Stimulated activated CD8-positive, alpha-beta memory T cell treated with anti-CD3 and anti-CD28 coated beads, Interleukin-7, amount 100 ng/mL, for 48 hours (primary cell): Measurements from ENCODE around the gene MAPK1.
"Not testable (repeated sequence)": the region's sequence is repeated elsewhere in the genome, so short reads cannot be mapped to it uniquely, and the experiment has no call there.

Experiments used
- DNase-seq, 2 donors: peaks; one replicate each; pipeline ENCODE4 v3.0.0-alpha.2; 2020; ENCODE audit warnings: low read depth in 1 of 2; ENCODE audit errors: extremely low read depth in 1 of 2

Gene MAPK1

GRCh38 chr22:21823740-21824444, 43.6 kb downstream of the MAPK1 start:
- no peak for DNase-seq

DNA sequence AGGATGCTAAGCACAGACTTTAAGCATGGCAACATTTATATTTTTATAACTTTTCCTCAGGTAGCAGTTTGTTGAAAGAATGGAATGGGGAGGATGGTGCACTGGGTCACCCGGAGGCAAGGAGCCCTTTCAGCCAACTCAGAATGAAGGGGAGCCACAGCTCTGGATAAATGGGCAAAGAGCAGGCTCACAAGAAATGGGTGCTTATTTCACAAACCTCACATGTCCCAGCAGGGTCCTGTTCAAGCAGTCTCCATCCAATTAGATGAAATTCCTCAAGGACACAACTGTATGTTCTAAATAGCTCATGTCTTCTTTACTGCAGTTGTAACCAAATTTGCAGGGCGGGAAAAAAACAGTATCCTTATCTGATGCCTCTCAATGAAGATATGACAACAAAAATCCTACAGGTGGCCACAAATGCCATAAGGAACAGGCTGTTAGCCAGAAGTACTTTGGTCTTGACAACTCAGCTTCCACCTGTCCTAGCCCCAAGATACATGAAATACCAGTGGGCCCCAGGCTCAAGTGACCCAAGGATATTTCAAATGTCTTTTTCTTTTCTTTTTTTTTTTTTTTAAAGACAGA, 48.2 kb downstream of the MAPK1 start:
- no peak for DNase-seq

- no peak for DNase-seq
Observed at GRCh38 chr22:21818487-21819182, 48.8 kb downstream of the MAPK1 start.

GRCh38 chr22:21817497-21817853, 50.0 kb downstream of the MAPK1 start:
- DNase-seq, result not testable (repeated sequence)

DNA sequence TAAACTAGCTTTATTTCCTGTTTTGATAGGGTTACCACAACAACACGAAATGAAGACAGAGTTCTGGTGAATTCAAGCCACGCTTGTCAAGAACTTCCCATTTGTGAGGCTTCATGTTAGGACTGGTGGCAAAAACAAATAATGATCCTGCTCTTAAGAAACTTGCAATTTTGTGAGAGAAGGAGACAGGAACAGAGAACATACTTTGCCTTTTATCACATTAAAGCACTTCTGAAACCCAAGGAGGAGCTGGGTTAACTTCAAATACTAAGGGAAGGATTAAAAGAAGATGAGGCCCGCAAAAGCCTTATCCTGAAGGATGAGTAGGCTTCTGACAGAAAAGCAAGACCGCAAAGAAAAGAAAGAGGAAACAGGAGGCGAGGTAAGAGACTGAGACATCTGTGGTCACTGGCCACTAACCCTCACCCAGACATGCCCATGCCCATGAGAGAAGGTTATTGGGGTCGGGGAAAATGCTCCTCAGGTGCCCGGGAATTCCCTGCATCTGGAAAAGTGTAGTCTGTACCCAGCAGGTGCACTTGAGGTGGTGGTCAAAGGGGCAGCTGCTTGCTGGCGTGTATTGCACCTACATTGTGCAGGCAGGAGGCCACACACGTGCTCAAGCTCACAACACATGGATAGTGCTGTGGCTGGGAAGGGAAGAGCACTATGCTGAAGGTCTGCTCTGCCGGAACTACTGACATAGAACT, 50.5 kb downstream of the MAPK1 start:
- DNase-seq, result no peak

GRCh38 chr22:21816472-21816786, 51.0 kb downstream of the MAPK1 start:
- no peak for DNase-seq

GRCh38 chr22:21815958-21816357, 51.5 kb downstream of the MAPK1 start:
- DNase-seq, result no peak

DNA sequence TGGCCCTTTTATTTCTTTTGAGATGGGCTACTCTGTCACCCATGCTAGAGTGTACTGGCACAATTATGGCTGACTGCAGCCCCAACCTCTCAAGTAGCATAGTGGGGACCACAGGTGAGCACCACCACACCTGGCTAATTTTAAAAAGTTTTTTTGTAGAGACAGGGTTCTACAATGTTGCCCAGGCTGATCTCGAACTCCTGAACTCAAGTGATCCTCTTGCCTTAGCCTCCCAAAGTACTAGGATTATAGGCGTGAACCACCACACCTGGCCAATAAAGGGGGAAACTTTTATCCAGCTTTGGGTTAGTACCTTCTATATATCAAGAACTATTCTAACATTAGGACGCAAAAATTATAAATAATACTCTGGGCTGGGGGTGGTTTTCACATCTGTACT, 52.1 kb downstream of the MAPK1 start:
- DNase-seq, result no peak

DNA sequence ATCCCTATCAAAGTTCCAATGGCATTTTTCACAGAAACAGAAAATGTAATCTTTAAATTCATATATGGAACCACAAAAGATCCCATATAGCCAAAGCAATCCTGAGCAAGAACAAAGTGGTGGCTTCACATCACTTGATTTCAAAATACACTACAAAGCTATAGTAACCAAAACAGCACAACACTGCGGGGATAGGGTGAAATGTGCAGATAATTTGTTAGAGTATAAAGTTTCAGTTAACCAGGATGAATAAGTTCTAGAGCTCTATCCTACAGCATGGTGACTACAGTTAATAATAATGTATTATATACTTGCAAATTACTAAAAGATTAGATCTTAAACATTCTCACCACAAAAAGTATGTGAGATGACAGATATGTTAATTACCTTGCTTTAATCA, 55.5 kb downstream of the MAPK1 start:
- no peak for DNase-seq

DNA sequence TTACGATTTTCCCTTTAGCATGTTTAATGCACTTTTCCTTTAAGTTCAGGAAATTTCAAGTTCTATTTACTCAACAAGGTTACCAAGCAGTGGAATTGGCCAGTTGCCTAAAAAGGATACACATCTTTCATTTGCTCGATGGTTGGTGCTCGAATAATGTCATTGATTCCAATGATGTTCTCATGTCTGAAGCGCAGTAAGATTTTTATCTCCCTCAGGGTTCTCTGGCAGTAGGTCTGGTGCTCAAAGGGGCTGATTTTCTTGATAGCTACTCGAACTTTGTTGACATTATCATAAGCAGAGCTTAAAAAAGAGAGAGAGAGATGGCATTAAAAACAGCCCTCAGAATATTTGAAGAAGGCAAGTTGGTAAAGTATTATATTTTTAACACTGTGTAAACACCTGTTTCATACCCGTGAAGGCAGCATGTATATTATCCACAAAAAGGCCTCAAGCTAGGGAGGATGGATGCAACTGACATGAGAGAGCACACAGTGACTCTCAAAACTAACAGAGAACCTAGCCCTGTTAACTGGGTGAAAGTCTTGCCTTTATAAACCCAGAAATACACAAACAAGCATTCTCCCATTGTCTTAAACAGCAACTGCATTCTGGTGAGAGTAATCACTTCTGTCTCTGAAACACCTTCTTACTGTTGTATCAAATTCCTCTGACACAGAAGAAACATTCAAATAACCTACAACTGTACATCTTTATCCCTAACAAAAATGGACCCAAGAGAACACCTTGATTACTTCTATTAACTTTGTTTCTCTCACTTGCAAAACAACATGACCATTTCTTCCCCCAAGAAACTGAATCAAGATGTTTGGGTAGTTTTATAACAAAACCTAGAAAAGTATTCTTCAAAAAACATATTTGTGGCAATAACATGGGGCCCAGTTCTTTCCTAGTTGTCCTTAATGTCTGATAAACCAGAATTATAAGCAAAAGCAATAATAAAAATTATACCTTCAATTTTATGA, 59.6 kb downstream of the MAPK1 start:
- DNase-seq, result no peak

DNA sequence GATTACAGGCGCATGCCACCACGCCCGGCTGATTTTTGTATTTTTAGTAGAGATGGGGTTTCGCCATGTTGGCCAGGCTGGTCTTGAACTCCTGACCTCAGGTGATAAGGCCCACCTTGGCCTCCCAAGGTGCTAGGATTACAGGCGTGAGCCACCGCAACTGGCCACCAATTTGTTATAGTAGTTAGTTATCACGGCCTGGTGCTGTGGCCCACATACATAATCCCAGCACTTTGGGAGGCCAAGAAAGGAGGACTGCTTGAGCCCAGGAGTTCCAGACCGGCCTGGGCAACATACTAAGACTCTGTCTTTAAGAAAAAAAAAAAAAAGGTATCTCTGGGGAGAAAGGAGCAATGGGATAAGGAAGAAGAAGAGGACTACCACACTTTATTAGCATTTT, 62.1 kb downstream of the MAPK1 start:
- DNase-seq, result not testable (repeated sequence)

DNA sequence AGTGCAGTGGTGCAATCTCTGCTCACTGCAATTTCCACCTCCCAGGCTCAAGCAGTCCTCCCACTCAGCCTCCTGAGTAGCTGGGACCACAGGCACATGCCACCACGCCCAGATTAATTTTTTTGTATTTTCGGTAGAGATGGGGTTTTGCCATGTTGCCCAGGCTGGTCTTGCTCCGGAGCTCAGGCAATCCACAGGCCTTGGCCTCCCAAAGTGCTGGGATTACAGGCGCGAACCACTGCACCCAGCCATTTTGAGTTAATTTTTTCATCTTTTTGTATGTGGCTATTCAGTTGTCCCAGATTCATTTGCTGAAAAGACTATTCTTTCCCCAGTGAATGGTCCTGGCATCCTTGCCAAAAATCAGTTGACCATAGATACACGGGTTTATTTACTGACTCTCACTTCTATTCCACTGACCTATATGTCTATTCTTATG, 63.6 kb downstream of the MAPK1 start:
- no peak for DNase-seq

- no peak for DNase-seq
Observed at GRCh38 chr22:21802673-21803072, 64.8 kb downstream of the MAPK1 start.

DNA sequence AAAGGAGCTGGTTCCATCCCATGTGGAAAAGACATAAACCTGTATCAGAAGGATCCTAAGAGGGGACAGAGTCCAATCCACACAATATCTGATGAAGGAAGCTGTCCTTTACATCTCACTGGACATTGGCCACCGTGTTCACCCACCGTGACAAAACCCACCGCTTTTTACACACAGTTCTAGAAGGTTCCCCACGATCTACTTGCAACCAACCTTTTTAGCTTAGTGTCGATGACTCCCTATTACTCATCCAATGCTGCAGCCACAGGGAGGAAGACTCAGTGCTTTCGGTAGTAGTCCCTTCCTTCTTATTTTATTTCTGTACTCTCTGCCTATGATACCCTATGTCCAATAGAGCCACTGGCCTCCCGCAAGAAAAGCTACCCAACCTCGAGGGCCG, 65.4 kb downstream of the MAPK1 start:
- no peak for DNase-seq

DNA sequence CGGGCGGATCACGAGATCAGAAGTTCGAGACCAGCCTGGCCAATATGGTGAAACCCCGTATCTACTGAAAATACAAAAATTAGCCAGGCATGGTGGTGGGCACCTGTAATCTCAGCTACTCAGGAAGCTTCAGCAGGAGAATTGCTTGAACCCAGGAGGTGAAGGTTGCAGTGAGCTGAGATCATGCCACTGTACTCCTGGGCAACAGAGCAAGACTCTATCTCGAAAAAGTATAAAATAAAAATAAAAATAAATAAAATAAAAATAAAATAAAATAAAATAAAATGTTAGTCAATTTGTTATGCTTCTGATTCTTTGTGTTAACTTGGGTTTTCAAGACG, 66.2 kb downstream of the MAPK1 start:
- not testable (repeated sequence) for DNase-seq

GRCh38 chr22:21800552-21801303, 66.7 kb downstream of the MAPK1 start:
- DNase-seq, result no peak

DNA sequence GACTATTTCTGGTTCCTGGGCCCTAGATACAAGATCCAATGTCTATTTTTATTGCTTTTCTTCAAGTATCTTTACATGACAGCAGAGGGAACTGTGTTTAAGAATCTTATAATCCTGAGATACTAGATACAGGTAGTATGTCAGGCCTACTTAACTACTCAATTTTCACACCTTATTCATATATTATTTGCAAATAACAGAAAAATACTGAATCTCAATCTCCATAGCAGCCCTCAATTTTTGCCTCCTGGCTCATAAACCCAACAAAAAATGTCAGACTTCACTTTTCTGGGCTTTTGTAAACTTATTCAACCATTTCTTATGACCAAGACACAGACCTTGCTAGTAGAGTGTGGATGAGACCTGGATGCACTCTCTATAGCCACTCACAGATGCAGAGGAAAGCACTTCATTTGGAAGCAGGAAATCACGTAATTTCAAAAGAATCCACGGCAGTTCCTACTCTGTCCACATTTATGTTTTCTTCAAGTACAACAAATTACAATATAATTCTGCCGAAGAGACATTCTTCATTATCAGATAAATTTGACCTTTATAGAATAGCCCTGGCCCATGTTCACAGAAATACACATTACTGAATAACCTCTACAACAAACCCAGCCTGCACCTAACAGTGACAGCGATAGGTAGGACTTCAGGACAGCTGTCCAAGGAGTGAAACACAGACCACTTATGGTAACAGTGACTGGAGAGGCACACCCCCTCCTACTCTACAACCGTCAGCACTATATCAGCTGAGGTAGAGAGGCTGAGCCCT, 69.8 kb downstream of the MAPK1 start:
- DNase-seq, result no peak

DNA sequence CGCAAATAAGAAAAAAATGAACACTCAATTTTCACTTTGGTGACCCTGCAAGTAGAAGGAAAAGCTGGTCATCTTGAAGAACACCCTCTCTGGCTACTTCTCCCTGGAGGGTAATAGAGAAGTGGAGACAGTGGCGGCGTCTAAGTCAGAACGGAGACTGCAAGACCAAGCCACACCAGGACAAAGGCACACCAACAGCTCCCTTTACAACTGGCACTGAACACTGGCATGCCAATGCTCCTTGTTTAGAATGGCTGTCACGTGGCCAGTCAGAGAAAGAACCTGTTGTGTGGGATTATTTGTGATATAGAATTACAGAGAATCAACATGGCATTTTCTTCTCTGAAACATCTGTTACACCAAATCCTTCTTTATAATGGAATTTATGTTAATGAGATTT, 70.6 kb downstream of the MAPK1 start:
- DNase-seq, result no peak

DNA sequence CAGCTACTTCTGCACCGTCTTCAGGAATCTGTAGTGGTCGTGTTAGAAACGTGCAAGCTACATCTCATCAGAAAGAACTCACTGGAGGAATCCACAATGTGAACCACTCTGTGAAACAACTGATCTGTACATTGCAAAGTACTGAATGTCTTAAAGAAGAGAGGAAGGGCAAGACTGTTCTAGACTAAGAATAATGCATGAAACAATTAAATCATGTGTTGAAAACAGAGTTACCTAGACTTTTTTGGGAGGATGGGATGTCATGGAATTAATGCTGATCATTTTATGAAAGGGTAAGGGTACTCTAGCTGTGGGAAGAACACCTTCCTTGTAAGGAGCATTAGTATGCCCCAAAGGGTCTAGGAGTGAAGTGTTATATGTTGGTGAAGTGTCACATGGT, 71.2 kb downstream of the MAPK1 start:
- no peak for DNase-seq
